Testis (tissue), 3 donors: Measurements from ENCODE around the gene ENTREP1. TPM values are rescaled to one million over a fixed set of nuclear protein-coding genes. Genes with fewer than 3 reads are reported as not detected.

Experiments used
- DNase-seq: peaks from one replicate; pipeline ENCODE4 v3.0.0-alpha.2; 2019
- H3K27ac ChIP-seq, 2 donors: fragments of 200-600 bp; sonication (generic); one replicate each; pipeline ENCODE4 v1.5.1; 2019
- H3K27me3 ChIP-seq: fragments of 200-600 bp; sonication (generic); one replicate; pipeline ENCODE4 v1.5.1; 2019
- H3K36me3 ChIP-seq: fragments of 200-600 bp; sonication (generic); one replicate; pipeline ENCODE4 v1.5.1; 2017; ENCODE audit warnings: low read depth; ENCODE audit errors: missing control alignments
- H3K4me1 ChIP-seq: fragments of 200-600 bp; sonication (generic); one replicate; pipeline ENCODE4 v1.5.1; 2019
- H3K4me3 ChIP-seq, 2 donors: fragments of 200-600 bp; sonication (generic); one replicate each; pipeline ENCODE4 v1.5.1; 2017 to 2019
- H3K9me3 ChIP-seq: fragments of 200-600 bp; sonication (generic); one replicate; pipeline ENCODE4 v1.5.1; 2017
- POLR2A ChIP-seq: fragments of 450-650 bp; IDR thresholded peaks from one replicate; pipeline ENCODE4 v1.6.1; 2017; ENCODE audit warnings: antibody characterized with exemption, mild to moderate bottlenecking, moderate library complexity
- WGBS, 2 donors: methylation state at CpG; one replicate each; pipeline ENCODE4 v1.1.5; 2018; 5-methylcytosine and 5-hydroxymethylcytosine counted together
- intact Hi-C: fragments of 100-400 bp; cut with DNase I; formaldehyde crosslinking; loops from one replicate; pipeline ENCODE4 v1.15.1; 2023; ENCODE audit warnings: low total_unique reads
- polyA plus RNA-seq: library from polyadenylated mRNA; stranded (reverse); fragments of 350-450 nt; fragmentation: Illumina TruSeq; extraction: RNeasy Lipid Tissue Mini Kit (QIAGEN cat#74804); gene quantifications from one replicate; pipeline ENCODE4 v1.2.3, GENCODE V29; 2014; ENCODE audit warnings: low read depth, low replicate concordance; ENCODE audit not compliant: insufficient read depth
- total RNA-seq, 2 donors: library from RNA; depleted of rRNA; stranded (reverse); fragments of >200 nt; gene quantifications; one replicate each; pipeline ENCODE4 v1.2.3, GENCODE V29; 2016
- TF ChIP-seq, protein P1 (sequence below), 3 experiments: fragments of 450-650 bp in 2 of 3; fragments of 200-600 bp in 1 of 3; sonication (generic) in 1 of 3; IDR thresholded peaks; one replicate each; pipeline ENCODE4 v1.5.1; 2016 to 2019; ENCODE audit warnings: antibody characterized with exemption in 3 of 3, mild to moderate bottlenecking in 2 of 3, moderate library complexity in 1 of 3

The ENTREP1 gene
- total and polyA plus RNA-seq, 3 donors from 2014 or later, result 5.2 to 7.9 (median 5.9) TPM

DNA sequence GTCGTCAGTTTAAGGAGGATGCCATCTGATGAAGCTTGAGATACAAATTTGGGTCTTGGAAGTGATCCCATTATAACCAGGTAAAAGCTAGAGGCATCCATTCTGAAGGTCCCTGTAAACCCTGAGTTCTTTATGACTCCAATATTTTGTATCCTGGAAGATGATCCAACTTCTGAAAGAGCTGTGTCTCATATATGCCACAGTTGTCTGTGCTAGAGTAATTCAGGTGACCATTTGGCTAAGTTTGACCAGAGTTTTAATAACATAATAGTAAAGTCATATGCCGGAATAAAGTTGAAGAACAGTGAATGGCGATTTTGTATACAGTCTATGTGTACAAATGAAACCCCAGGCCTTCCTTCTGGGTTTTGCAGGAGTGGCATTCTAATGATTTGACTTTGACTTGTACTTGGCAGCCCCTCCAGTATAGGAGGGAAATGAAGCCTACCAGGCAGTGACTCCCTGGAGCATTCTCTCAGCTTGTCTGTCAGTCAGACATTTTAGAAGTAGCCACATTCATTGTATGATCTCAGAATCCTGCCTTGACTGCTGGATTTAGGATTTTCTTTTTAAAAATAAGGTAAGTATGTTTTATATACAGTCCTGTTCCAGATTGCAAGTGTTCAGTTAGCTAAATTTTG lies 39.6 kb downstream of the ENTREP1 start:
- no peaks in the 10 kb centered on the region for H3K9me3 ChIP-seq
- H3K27me3 ChIP-seq, result no peaks in the 10 kb centered on the region
- no peaks in the 10 kb centered on the region for H3K4me1 ChIP-seq
- intact Hi-C loops, result no loop called here
- H3K27ac ChIP-seq, result no peak overlapping the region
- H3K4me3 ChIP-seq, result no peak overlapping the region
- no peak for DNase-seq
- 89 to 96% methylated on average over 3 of the region's 3 CpGs for WGBS, 2 donors
- H3K36me3 ChIP-seq, result no peaks in the 10 kb centered on the region
- TF ChIP-seq, protein P1, sequence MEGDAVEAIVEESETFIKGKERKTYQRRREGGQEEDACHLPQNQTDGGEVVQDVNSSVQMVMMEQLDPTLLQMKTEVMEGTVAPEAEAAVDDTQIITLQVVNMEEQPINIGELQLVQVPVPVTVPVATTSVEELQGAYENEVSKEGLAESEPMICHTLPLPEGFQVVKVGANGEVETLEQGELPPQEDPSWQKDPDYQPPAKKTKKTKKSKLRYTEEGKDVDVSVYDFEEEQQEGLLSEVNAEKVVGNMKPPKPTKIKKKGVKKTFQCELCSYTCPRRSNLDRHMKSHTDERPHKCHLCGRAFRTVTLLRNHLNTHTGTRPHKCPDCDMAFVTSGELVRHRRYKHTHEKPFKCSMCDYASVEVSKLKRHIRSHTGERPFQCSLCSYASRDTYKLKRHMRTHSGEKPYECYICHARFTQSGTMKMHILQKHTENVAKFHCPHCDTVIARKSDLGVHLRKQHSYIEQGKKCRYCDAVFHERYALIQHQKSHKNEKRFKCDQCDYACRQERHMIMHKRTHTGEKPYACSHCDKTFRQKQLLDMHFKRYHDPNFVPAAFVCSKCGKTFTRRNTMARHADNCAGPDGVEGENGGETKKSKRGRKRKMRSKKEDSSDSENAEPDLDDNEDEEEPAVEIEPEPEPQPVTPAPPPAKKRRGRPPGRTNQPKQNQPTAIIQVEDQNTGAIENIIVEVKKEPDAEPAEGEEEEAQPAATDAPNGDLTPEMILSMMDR (IDR thresholded peaks at IDR 0.05), result no peak
- no peak for TF ChIP-seq POLR2A

DNA sequence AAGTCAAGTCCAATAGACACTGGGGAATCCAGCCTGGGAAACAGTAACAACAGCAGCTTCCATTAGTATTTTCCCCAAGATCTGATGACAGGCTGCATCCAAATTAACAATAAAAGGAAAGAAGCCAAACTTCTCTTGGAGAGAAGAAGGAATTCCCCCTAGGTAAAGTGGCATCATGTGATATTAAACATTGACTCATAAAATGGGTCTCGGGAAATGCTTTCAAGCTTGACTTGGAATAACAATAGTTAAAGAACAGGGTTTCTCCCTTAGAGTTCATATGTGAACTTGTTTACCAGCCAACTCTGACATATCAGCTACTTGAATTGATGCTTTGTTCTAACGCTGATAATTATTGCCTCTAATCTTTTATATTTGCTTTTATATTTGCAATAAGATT lies 45.4 kb downstream of the ENTREP1 start:
- H3K9me3 ChIP-seq, result no peaks in the 10 kb centered on the region
- intact Hi-C loops, result no loop called here
- H3K4me3 ChIP-seq, result no peak overlapping the region
- H3K36me3 ChIP-seq, result no peaks in the 10 kb centered on the region
- WGBS, 2 donors, result 39 to 56% methylated on average over 2 of the region's 2 CpGs
- TF ChIP-seq POLR2A, result no peak
- TF ChIP-seq, protein P1 (IDR thresholded peaks at IDR 0.05), result no peak
- H3K27ac ChIP-seq, result no peak overlapping the region
- no peaks in the 10 kb centered on the region for H3K27me3 ChIP-seq
- no peak for DNase-seq
- H3K4me1 ChIP-seq, result no peaks in the 10 kb centered on the region

GRCh38 chr9:69371001-69371400 lies 46.0 kb downstream of the ENTREP1 start:
- WGBS, 2 donors, result 18 to 21% methylated on average over 1 of the region's 1 CpG
- TF ChIP-seq, protein P1 (IDR thresholded peaks at IDR 0.05), result no peak
- no peak for TF ChIP-seq POLR2A
- Histone ChIP-seq H3K9me3 (no peaks in the 10 kb centered on the region), H3K27me3 (no peaks in the 10 kb centered on the region), H3K27ac (no peak overlapping the region), H3K4me3 (no peak overlapping the region), H3K4me1 (no peaks in the 10 kb centered on the region), H3K36me3 (no peaks in the 10 kb centered on the region)
- DNase-seq, result no peak
- intact Hi-C loops, result no loop called here

DNA sequence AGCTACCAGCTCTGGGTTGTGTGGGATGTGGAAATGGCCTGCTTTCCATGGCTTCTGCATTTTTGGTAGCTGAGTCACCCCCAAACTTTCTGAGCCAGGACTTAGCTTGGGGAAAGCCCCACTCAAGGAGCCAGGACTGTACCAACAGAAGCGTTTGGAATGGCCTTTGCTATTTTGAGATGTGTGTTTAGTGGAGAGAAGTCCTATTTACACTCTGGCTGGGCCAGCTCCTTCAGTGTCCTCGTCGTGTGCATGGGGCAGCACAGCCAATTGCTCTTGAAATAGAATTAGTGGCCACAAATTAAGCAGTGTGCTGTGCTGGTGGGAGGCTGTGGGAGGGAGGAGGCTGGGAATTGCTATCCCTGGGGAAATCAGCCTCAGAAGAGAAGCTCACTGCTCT lies 51.6 kb downstream of the ENTREP1 start:
- TF ChIP-seq, protein P1 (IDR thresholded peaks at IDR 0.05), result no peak
- no peak for TF ChIP-seq POLR2A
- H3K4me3 ChIP-seq, result no peak overlapping the region
- H3K4me1 ChIP-seq, result no peaks in the 10 kb centered on the region
- no peak overlapping the region for H3K27ac ChIP-seq
- no peaks in the 10 kb centered on the region for H3K9me3 ChIP-seq
- H3K27me3 ChIP-seq, result no peaks in the 10 kb centered on the region
- DNase-seq, result no peak
- H3K36me3 ChIP-seq, result no peaks in the 10 kb centered on the region
- intact Hi-C loops, result no loop called here
- WGBS, 2 donors, result 37 to 39% methylated on average over 3 of the region's 3 CpGs

DNA sequence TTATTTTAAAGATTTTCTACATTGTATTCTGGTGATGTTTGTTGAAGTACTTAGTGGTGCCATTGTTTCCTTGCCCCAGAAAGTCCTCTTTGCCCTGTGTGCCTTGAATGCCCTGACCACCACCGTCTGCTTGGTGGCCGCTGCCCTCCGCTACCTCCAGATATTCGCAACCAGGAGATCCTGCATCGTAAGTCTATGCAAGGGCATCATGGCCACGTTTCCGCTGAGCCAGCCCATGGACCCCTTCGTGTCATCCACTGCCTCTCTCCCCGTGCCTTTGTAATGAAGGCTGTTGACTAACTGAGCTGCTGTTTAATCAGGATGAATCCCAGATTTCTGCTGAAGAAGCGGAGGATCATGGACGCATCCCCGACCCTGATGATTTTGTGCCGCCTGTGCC lies 52.3 kb downstream of the ENTREP1 start:
- H3K27ac ChIP-seq, result no peak overlapping the region
- no peaks in the 10 kb centered on the region for H3K36me3 ChIP-seq
- DNase-seq, result no peak
- H3K9me3 ChIP-seq, result no peaks in the 10 kb centered on the region
- H3K4me3 ChIP-seq, result no peak overlapping the region
- intact Hi-C loops, result no loop called here
- H3K27me3 ChIP-seq, result no peaks in the 10 kb centered on the region
- 96 to 97% methylated on average over 13 of the region's 13 CpGs for WGBS, 2 donors
- H3K4me1 ChIP-seq, result no peaks in the 10 kb centered on the region
- no peak for TF ChIP-seq POLR2A
- TF ChIP-seq, protein P1 (IDR thresholded peaks at IDR 0.05), result no peak
